GM18508 (cell line): ENCODE results near the gene CCL19.

ENCODE experiments used
- ATAC-seq: cut with Tn5 transposase; IDR thresholded peaks from one replicate; pipeline ENCODE4 v1.9.1; 2021; ENCODE audit warnings: moderate number of reproducible peaks; ENCODE audit not compliant: insufficient read depth, unreplicated experiment

Gene CCL19

DNA sequence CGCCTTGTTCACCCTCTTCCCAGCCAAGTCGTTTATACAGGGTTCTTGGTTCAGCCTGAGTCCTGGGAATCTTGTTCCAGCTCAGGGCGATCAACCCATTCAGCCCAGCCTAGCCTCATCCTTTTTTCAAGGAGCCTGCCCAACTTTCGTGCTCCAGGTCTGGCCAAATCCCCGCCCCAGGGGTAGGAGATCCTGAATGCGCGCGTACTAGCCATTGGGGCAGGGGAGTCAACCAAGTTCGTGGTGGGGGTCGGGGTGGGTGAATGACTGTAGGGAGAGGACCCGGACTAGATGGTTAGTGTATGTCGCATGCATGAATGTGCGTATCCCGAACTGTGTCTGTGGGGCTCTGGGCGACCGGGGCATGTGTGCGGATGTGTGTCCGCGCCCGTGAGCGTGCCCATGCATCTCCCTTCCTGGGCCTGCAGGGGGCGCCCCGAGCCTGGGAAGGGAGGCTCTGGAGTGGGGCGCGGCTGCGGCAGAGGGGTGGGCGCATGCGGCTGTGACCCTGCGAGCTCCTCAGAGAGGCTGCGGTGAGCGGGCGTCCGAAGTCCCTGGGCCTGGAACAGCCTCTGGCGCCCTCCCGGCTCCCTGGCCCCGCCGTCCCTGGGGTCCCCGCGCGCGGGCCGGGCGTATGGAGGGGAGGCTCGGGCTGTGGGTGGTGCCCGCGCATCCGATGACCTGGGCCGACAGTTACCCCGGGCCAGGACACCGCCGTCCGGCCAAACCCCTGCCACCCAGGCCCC lies 10.1 kb upstream of the CCL19 start:
- ATAC-seq: no peak

DNA sequence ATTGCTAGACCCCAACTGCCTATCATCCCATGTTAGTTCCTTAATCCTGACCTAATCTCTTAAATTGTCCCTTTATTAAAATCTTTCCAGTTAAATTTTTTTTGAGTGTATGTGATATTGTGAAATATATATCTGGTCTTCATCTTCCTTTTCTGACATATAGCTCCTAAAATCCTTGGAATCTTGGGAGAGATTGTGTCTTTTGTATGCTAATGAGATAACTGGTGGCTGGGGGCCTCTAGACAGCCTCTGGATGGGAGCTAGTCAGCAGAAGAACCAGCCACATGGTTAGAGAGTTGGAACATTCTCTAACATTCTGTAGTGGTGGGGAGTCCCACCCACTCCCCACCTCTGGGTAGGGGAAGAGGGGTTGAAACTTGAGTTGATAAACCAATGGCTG lies 3.7 kb upstream of the CCL19 start:
- no peak for ATAC-seq

DNA sequence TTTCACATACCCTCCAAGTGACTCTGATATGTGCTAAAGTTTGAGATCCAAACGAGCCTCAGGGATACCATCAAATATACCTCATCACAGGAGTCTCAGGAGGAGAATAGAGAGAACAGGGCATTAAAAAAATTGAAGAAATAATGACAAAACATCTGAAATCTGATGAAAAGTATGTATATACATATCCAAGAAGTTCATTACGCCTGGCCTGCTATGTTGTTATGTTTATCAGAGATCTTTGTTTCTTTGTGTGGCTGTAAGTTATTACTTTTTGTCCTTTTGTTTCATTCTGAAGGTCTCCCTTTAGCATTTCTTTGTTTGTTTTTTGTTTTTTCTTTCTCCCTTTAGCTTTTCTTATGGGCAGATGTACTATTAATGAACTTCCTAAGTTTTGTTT lies 2.5 kb upstream of the CCL19 start:
- no peak for ATAC-seq

GRCh38 chr9:34691936-34692315 lies 850 bp upstream of the CCL19 start:
- ATAC-seq: no peak

DNA sequence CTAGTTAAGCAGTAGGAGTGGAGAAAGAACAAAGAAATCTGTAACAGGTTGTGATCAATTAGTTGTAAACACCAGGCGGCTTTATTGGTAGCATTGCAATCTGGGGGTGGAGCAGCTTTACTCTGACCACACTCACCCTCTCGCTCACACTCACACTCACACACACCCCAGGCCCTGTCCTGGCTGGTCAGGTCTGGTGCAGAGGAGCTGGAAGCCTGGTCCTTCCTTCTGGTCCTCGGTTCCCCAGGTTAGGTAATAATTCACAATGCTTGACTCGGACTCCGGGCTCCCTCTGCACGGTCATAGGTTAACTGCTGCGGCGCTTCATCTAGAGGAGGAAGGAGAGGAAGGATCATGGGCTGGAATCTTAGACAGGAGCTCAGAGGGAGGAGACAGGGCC lies 1.6 kb downstream of the CCL19 start:
- no peak for ATAC-seq

DNA sequence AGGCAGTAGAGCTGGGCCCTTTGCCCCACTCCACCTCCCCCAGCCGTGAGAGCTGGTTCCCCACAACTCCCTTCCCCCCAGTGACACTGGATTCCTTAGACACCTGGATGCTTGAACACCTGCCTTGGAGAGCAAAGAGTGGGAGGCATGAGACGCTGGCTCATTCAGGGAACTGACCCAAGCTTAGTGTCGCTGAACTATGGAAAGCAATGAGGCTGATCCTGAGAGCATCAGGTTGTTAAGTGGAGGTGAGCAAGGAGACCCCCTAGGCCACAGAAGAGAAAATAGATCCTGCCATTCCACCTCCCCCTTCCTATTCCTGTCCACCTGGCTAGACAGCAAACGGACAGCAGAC lies 2.0 kb downstream of the CCL19 start:
- no peak for ATAC-seq

DNA sequence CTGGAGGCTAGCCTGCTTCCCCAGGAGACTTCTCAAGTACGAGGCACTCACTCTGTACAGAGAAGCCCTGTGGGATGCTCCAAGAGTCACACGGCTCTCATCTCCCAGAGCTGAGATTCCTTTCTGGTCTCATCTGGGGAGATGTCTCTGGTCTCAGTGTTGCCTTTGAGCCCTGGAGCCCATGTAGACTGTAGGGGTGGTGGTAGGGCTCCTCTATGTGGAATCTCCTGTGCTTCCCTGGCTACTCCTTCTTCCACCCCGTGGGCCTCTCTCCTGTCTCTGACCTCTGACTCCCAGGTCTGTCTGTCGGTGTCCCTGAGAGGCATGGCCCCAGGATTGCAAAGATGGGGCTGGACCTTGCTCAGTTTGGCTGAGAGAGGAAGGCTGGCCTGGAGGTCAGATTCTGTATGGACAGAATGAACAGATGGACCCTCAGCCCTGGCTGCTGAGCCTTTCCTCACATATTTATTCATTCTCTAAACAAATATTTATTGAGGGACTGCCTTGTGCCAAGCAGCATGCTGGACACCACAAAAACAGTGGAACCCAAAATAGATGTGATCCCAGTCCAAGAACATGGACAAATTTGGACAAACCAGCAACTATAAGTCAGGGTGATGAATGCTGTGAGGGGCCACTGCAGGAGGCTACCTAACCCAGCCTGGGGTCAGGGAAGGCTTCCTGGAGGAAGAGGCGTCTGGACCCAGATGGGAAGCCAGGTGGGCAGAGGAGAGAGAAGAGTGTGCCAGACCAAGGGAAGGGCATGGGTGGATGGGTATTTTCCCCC lies 2.6 kb downstream of the CCL19 start:
- ATAC-seq: no peak

- no peak for ATAC-seq
These were observed 3.6 kb downstream of the CCL19 start for GRCh38 chr9:34687276-34688030.

- no peak for ATAC-seq
These were observed 4.3 kb downstream of the CCL19 start for GRCh38 chr9:34686732-34687131.

DNA sequence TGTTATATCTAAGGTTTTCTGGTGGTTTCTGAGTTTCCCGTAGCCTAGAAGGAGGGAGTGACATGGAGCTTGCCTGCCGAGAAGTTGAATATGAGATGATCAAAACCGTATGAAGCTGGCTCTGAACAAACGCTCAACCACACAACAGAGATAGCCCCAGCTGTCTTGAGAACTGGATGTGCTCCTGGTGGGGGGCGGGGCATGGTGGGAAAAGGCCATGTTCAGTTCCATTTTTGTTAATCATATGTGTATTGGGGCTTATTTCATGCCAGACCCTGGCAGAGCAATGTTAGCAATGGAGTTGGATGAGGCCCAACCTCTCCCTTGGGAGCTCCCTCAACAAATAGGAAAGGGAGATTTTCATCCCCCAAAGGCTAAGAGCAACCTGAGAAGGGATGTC lies 4.8 kb downstream of the CCL19 start:
- no peak for ATAC-seq

DNA sequence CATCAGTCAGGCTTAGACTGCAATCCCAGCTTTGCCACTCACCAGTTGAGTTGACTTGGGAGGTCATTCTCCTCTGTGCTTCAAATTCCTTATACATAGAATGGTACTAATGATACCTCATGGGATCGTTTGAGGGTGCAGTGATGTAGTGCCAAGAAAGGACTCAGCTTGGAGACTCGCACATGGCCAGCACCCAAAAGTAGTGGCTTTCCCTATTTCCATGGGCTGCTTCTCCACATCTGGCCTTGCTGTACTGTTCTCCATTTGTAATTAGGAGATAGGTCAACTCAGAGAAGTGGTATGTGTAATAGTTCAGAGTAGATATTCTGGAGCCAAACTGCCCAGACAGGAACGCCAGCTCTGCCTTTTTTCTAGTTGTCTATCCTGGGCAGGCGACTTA lies 5.5 kb downstream of the CCL19 start:
- ATAC-seq: no peak

DNA sequence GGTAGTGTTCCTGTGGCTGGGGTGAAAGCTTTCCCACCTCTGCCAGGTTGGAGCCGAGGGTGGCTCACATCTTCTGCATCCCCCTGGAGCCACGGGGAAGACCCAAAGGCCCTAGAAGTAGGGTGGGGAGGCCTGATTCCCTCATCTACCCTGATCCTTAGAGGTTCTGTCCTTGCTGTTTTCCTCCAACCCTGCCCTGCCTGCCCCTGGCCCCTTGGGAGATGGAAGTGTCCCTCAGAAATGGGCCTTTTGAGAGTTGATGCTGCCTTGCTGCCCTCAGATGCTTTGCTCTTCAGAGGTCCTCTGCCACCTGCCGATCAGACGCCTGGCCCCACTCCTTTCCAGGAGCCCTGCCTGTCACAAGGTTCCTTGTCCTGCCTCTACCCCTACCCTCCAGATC lies 6.3 kb downstream of the CCL19 start:
- no peak for ATAC-seq

DNA sequence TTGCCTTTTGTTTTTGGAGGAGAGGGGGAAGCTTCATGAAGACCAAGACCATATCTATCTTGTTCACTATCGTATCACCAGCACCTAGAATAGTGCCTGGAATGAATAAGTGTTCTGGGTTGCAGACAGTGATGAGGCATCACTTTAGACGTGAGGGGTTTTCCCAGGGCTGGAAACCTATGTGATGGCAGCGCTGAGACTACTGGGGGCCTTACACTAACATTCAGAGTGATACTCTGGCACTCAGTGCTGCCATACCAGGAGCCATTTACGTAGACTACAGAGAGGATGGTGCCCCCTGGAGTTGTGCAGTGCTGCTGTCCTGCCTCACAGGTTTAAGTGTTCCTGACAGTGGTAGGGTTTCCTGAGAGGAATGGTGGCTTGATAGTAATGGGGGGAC lies 6.9 kb downstream of the CCL19 start:
- no peak for ATAC-seq

- no peak for ATAC-seq
These were observed 15.2 kb downstream of the CCL19 start for GRCh38 chr9:34675869-34676268.

DNA sequence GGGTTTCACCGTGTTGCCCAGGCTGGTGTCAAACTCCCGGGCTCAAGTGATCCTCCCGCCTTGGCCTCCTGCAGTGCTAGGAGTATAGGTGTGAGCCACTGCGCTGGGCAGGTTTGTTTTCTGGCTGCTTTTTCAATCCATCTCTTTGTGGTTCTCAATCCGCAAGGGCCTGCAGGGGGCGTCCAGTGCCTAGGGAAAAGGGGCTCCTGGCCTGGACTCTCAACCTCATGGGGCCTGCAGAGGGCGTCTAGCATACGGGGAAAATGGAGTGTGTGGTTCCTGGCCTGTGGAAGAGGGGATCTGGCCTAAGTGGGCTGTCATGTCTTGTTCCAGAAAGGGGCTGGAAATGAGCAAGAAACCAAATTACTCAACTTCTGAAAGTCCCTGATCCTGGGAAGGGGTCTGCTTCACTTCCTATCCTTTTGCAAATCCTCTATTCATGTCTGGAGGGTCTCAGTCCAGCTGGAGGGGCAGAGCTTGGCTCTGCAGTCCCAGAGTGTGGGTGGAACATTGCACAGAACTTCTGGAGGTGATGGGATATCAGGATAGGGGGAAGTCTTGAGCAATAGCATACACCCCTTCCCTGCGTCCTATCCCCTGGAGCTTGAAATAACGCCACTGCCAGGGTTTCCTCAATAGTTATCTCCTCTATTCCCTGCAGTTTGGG lies 15.9 kb downstream of the CCL19 start:
- no peak for ATAC-seq

DNA sequence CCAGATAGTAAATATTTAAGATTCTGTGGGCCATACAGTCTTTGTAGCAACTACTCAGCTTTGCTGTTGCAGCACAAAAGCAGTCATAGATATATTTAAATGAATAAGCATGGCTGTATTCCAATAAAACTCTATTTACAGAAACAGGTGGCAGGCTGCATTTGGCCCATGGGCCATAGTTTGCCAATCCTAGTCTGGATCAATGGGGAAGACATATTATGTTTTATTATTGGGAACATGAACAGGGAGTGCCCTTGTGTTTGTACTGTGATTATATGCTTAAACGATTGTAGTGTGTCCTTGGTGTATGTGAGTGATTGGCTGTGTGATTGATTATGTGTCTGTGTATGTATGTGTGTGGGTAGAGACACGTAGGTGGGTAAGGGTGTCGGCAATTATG lies 16.6 kb downstream of the CCL19 start:
- no peak for ATAC-seq

DNA sequence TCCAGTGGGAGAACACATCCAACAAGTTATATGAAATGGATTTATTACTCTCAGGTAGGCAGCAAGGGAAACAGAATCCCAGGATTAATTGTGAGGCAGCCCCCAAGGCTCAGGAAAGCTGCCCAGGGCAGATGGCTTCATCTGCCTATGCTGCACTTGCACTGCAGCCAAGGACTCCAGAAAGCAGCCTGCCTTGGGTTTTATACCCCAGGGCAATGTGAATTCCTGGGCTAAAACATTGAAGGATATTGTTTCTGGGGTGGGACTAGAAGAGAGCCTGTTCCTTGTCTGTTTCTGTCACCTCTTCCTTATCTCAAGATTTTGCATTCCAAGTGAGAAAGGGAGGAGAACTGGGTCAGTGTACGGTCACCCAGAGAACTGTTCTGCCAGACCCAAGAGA lies 19.8 kb downstream of the CCL19 start:
- ATAC-seq: no peak

DNA sequence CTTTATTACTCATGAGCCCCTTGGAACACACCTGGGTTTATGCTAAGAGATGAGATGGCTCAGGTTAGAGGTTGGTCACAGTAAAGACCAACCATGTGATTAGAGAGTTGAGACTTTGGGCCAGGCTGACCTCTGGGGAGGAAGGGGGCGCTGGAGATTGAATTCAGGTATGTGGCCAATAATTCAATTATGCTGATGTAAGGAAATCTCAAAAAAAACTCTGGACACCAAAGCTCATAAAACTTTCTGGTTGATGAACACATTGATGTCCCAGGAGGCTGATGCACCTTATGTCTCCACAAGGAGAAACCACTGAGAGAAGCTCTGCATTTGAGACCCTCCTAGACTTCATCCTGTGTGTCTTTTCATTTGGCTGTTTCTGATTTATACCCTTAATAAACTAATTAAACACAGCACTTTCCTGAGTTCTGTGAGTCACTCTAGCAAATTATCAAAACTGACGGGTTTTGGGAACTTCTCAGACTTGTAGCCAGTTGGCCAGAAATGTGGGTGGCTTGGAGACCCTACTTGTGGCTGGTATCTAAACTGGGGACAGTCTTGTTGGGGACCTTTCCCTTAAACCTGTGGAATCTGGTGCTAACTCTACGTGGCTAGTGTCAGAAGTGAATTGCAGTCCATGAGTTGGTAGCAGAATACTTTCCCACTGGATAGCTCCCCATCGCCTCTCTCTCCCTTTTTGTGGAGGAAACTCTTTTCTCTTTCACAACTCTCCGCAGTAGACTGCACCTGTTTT lies 21.1 kb downstream of the CCL19 start:
- ATAC-seq: no peak

GRCh38 chr9:34665381-34666250 lies 25.5 kb downstream of the CCL19 start:
- ATAC-seq: no peak
